ENCODE results near the gene CA5A.
A peak's percentile ranks its signal among the peaks of the same experiment; 100 is the strongest.
"Not testable (repeated sequence)": the region's sequence is repeated elsewhere in the genome, so short reads cannot be mapped to it uniquely, and the experiment has no call there.

Gene CA5A

DNA sequence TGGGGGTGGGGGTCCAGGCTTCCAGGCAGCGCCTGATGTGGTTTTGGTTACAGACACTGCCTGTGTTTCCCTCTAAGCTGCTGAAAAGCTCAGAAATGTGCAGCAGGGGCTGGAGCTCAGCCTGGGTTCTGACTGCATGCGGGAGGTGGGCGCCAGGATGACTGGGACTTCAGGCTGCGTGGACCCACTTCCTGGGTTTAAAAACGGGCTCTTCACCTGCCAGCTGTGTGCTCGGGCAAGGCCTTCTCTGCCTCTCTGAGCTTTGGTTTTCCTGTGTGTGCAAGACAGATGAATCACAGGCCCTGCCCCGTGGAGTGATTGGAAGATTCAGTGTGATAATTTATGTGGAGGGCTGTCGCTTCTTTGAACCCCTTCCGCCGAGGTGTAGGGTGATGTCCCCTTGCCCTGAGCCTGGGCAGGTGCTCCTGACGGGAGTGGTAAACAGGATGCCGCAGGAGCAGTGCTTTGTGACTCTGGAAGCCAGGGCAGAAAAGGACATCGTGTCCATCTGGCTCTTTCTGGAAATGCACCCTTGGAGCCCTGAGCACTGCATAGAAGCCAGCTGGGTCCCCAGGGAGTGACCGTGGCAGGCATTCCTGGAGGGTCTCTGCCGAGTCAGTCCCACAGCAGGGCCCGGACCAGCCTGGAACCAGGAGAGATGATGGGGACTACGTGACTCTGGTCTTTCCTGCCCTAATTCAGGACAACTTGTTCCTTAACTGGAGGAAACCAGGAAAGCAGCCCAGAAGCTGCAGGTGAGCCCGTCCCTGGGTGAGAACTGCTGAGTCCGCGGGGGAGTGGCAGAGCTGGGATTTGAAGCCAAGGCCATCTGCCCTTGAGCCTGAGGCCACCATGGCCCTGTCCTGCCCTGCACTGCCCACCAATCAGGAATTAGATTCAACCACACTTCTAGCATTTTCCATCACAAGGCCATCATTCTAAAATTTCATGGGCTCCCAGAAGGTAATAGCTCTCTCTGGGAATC is 38.5 kb downstream of the CA5A start:
- TF ChIP-seq, protein P1, sequence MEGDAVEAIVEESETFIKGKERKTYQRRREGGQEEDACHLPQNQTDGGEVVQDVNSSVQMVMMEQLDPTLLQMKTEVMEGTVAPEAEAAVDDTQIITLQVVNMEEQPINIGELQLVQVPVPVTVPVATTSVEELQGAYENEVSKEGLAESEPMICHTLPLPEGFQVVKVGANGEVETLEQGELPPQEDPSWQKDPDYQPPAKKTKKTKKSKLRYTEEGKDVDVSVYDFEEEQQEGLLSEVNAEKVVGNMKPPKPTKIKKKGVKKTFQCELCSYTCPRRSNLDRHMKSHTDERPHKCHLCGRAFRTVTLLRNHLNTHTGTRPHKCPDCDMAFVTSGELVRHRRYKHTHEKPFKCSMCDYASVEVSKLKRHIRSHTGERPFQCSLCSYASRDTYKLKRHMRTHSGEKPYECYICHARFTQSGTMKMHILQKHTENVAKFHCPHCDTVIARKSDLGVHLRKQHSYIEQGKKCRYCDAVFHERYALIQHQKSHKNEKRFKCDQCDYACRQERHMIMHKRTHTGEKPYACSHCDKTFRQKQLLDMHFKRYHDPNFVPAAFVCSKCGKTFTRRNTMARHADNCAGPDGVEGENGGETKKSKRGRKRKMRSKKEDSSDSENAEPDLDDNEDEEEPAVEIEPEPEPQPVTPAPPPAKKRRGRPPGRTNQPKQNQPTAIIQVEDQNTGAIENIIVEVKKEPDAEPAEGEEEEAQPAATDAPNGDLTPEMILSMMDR (conservative IDR thresholded peaks at IDR 0.05; ENCODE audit: low read length): no peak
- DNase-seq (ENCODE audit: low read depth): no peak
- H3K4me3 ChIP-seq (ENCODE audit: low read length): no peak overlapping the region

DNA sequence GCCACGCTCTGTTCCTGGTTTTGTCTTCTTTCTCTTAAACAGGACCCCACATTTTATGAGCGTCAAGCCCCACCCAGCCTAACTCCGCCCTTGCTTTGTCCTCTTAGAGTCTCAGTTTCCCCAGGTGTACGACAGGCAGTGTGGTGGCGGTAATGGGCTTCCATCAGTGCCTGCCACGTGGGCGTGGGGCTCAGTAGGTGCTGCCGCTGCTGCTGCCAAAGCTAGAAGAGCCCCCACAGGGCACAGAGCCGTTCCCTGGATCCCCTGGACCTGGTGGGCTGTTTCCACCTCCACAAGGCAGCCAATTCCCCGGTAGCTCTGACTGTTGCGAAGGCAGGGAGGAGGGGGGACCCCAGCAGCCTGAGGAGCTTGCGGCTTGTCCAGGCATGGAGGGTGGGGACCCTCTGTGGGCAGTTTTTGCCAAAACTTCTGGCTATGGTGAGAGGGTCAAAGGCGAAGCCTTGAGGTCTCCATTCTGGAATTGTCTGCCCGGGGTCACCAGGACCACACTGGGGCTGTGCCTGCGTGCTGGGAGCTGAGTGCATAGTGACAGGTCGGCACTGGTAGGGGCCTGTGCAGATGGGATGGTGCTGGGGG is 39.3 kb downstream of the CA5A start:
- not testable (repeated sequence) for H3K4me3 ChIP-seq (ENCODE audit: low read length); DNase-seq (ENCODE audit: low read depth)

DNA sequence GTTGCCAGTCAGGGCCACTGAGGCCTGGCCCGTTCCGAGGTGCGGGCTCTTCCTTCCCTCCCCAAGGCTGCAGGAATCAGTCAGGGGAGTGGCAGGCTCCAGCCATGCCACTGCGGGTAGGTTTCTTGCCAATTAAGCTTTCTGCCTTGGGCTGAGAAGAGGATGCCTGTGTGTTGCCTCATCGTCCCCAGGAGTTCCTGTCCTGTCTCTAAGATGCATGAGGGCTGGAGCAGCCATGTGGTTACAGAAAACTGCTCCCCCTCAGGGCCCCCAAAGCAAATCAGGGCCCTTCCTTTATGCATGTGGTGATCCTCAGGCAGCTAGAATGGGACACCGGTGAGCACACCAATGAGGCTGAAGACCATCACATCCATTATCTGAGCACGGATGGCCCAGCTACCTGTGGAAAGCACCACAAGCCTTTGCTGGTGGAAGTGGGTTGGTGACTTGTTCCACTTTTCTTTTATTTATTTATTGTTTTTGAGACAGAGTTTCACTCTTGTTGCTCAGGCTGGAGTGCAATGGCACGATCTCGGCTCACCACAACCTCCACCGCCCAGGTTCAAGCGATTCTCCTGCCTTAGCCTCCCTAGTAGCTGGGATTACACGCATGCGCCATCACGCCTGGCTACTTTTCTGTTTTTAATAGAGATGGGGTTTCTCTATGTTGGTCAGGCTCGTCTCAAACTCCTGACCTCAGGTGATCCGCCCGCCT is 40.0 kb downstream of the CA5A start:
- not testable (repeated sequence) for H3K4me3 ChIP-seq (ENCODE audit: low read length)
- peak; percentile 70 for DNase-seq (ENCODE audit: low read depth)

DNA sequence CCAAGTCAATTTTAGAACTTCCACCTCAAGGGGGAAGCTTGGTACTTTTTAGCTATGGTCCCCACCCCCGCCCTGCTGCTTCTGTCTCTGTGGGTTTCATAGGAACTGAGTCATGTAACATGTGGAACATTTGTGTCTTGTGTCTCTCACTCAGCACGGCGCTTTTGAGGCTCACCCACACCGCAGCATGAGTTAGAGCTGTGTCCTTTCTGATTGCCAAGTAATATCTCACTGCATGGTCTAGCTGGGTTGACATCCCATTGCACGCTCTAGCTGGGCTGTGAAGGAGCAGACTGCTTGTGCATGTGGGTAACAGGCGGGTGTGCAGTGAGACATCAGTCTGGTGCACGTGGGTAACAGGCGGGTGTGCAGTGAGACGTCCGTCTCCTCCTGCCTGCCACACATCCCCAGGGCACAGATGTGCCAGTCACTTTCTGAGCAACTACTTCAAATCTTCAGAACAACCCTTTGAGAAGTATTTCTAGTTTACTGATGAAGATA is 40.6 kb downstream of the CA5A start:
- TF ChIP-seq, protein P1 (conservative IDR thresholded peaks at IDR 0.05; ENCODE audit: low read length): no peak
- DNase-seq (ENCODE audit: low read depth): peak; percentile 88
- H3K4me3 ChIP-seq (ENCODE audit: low read length): no peak overlapping the region

DNA sequence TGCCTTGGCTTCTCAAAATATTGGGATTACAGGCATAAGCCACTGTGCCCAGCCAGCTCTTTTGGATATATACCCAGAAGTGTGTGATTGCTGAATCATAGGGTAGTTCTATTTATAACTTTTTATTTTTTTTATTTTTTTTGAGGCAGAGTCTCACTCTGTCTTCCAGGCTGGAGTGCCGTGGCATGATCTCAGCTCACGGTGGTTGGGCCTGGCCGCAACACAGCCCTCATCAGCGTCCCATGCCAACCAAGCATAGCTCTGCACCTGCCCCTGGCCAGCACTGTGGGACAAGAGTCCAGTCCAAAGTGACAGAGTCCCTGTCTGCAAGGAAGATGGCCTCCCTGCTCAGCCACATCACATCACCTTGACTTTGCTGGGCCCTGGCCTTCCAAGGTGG is 42.3 kb downstream of the CA5A start:
- DNase-seq (ENCODE audit: low read depth): peak; percentile 52
- H3K4me3 ChIP-seq (ENCODE audit: low read length): not testable (repeated sequence)

DNA sequence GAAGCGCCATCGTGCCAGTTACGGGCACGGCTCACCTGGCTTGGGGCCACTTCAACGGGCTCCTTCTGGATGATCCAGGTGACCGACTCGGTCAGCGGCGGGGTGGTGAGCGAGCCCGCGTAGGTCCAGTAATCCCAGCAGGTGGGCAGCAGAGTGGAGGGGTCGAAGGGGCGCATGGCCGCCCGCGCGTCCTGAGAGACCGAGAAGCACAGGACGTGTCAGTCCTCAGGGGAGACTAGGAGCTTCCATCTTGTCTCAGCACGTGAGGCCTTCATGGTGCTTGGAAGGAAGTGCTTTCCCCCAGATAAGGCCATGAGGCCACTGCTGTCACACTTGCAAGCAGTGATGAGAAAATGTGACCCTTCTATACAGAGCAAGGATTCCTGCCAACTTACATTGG is 44.6 kb downstream of the CA5A start:
- TF ChIP-seq, protein P1 (conservative IDR thresholded peaks at IDR 0.05; ENCODE audit: low read length): no peak
- no peak overlapping the region for H3K4me3 ChIP-seq (ENCODE audit: low read length)
- no peak for DNase-seq (ENCODE audit: low read depth)

DNA sequence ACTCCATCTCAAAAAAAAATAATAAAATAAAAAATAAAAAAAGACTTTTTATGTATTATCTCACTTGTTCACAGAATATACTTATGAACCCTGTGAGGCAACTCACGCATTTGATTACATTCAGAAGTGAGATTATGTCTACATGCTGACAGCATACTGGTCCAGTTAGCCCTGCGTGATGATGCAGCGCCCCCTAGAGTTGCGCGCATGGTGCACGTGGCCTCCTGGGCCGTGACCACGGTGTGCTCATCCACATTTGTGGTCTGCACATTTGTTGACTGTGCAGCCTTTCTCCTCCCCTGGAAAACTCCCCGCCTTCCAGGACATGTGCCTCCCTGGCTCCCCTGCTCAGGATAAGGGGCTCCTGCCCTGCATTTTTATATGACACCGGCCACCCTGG is 46.6 kb downstream of the CA5A start:
- not testable (repeated sequence) for H3K4me3 ChIP-seq (ENCODE audit: low read length); DNase-seq (ENCODE audit: low read depth)

DNA sequence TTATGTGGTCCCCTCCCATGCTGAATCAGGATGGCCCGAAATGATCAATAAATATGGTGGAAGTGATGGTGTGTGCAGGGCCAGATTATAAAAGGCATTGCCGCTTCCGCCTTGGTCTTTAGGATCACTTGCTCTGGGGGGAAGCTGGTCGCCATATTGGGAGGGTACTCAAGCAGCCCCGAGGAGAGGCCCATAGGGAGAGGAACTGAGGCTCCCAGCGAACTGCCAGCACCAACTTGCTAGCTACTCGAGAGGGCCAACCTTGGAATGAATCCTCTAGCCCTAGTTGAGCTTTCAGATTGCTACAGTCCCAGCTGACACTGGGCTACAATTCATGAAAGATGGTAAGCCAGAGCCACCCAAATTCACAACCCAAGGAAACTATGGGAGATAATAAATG is 48.0 kb downstream of the CA5A start:
- not testable (repeated sequence) for DNase-seq (ENCODE audit: low read depth)

DNA sequence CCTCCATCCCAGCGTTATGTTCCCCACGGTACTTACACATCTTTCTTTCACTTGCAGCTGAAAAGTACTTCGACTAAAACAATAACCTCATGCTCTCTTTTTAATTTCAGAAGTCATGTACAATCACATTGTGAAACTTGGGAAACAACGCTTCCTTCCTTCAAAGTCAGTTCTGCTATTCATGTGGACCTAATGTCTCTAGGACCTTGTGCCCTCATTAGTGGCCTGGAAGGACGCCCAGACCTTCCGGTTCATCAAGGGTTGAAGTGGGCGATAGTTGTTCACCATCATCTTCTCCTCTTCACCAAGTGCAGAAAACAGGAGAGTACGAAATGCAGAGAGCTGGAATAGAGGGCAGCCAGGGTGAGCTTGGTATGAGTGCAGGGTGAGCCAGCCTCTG is 48.4 kb downstream of the CA5A start:
- not testable (repeated sequence) for DNase-seq (ENCODE audit: low read depth); H3K4me3 ChIP-seq (ENCODE audit: low read length)

More for the DNA sequence above, 48.0 kb downstream of the CA5A start:
- H3K4me3 ChIP-seq (ENCODE audit: low read length): not testable (repeated sequence)

DNA sequence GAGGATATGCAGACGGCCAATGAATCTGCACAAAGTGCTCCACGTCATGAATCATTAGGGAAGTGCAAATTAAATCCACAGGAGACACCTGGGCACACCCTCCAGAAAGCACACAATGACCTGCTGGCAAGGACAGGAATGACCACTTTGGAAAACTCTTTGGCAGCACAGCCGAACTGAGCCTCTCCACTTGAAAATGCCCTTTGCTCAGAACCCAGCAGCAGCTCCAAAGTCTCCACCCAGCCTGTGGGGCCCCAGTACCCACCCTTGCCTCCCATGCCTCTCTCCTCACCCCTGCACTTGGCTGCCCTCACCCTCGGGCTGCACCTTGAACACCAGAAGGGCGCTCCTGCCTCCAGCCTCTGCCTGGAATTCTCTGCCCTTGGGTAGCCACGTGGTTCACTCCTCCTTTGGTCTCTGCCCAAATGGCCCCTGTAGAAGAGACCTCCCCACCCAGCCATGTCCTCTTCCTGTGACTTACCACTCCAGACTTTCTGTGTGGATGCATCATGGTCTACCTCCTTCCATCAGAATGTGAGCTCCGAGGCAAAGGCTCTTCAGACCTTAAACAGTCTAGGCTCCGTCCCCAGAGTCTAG is 50.9 kb downstream of the CA5A start:
- not testable (repeated sequence) for DNase-seq (ENCODE audit: low read depth); H3K4me3 ChIP-seq (ENCODE audit: low read length)

Data from AG10803 (cell line).